ENCODE data around the gene PRKCH. TPM values are rescaled to one million over a fixed set of nuclear protein-coding genes. Genes with fewer than 3 reads are reported as not detected.

Gene PRKCH
- total and polyA plus RNA-seq, 2 experiments from 2014 or later, result 2.4 to 3.5 TPM

GRCh38 chr14:61593330-61593729, 272.0 kb downstream of the PRKCH start:
- Histone ChIP-seq H3F3A (ENCODE audit: insufficient read depth) (peaks cover 44% of the 10 kb centered on the region), H3K79me2 (ENCODE audit: insufficient read depth) (peaks cover 56% of the 10 kb centered on the region), H3K4me2 (ENCODE audit: unreplicated experiment) (no peak overlapping the region), H3K9ac (no peak overlapping the region), H3K4me3 (no peak overlapping the region), H3K36me3 (ENCODE audit: low read depth) (no peaks in the 10 kb centered on the region), H3K27ac (peak overlapping the region; percentile 94), H2AFZ (no peak overlapping the region), H3K9me3 (ENCODE audit: low read depth) (no peaks in the 10 kb centered on the region), H3K4me1 (ENCODE audit: insufficient read depth) (peaks cover 47% of the 10 kb centered on the region), H3K27me3 (replicated peaks; ENCODE audit: insufficient read depth) (no peaks in the 10 kb centered on the region), H4K20me1 (ENCODE audit: insufficient read depth) (no peaks in the 10 kb centered on the region), H3K9me2 (ENCODE audit: insufficient read depth) (no peaks in the 10 kb centered on the region)
- in situ Hi-C loops (cut with MboI), result no loop called here
- DNase-seq, result peak; percentile 36
- WGBS, 2 experiments (ENCODE audit: low coverage in 1 of 2, low lambda C conversion rate in 2 of 2, missing lambda C conversion rate in 2 of 2), result 58 to 62% methylated on average over 3 of the region's 3 CpGs
- TF ChIP-seq EZH2phosphoT487 (IDR thresholded peaks at IDR 0.05; ENCODE audit: insufficient read depth, low read depth), result no peak
- no peak for TF ChIP-seq EZH2 (IDR thresholded peaks at IDR 0.05; ENCODE audit: insufficient read depth, poor library complexity, severe bottlenecking)

GRCh38 chr14:61596990-61597389, 275.6 kb downstream of the PRKCH start:
- peak overlapping the region; percentile 68 for H2AFZ ChIP-seq

DNA sequence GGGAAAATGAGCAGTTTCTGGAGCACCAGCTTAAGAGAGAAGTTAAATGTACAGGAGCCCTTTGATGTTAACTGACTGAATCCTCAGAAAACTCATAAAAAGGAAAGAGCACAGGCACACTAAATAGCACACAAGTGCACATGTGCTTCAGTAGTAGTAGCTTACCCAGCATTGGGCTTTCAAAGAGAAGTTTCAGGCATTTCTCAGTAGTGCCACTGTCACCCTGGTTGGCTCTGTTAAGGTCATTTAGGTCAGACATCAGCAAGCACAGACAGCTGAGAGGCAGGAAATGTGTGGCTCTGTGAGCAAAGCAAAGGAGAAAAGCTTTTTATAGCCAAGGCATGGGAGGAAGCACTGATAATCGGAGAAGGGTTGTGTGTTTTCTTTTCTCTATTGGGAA, 277.6 kb downstream of the PRKCH start:
- TF ChIP-seq EZH2 (IDR thresholded peaks at IDR 0.05; ENCODE audit: insufficient read depth, poor library complexity, severe bottlenecking) (no peak), EZH2phosphoT487 (IDR thresholded peaks at IDR 0.05; ENCODE audit: insufficient read depth, low read depth) (no peak)
- no peak for DNase-seq
- Histone ChIP-seq H3K9ac (peak overlapping the region; percentile 23; the same call in 1 of the 2 replicates), H4K20me1 (ENCODE audit: insufficient read depth) (no peaks in the 10 kb centered on the region), H3K27ac (no peak overlapping the region), H3K79me2 (ENCODE audit: insufficient read depth) (peaks cover 49% of the 10 kb centered on the region), H3K9me2 (ENCODE audit: insufficient read depth) (no peaks in the 10 kb centered on the region), H3K4me1 (ENCODE audit: insufficient read depth) (peaks cover 43% of the 10 kb centered on the region), H2AFZ (peak overlapping the region; percentile 56), H3K9me3 (ENCODE audit: low read depth) (no peaks in the 10 kb centered on the region), H3F3A (ENCODE audit: insufficient read depth) (peaks cover 26% of the 10 kb centered on the region), H3K4me3 (no peak overlapping the region), H3K36me3 (ENCODE audit: low read depth) (no peaks in the 10 kb centered on the region), H3K27me3 (replicated peaks; ENCODE audit: insufficient read depth) (no peaks in the 10 kb centered on the region), H3K4me2 (ENCODE audit: unreplicated experiment) (peak overlapping the region; percentile 23)
- in situ Hi-C loops (cut with MboI), result no loop called here
- 26 to 27% methylated on average over 1 of the region's 1 CpG for WGBS, 2 experiments (ENCODE audit: low coverage in 1 of 2, low lambda C conversion rate in 2 of 2, missing lambda C conversion rate in 2 of 2)

More at GRCh38 chr14:61596990-61597389, 275.6 kb downstream of the PRKCH start:
- WGBS, 2 experiments (ENCODE audit: low coverage in 1 of 2, low lambda C conversion rate in 2 of 2, missing lambda C conversion rate in 2 of 2), result 52% methylated on average over 5 of the region's 5 CpGs
- no peaks in the 10 kb centered on the region for H3K9me2 ChIP-seq (ENCODE audit: insufficient read depth)
- H3K9ac ChIP-seq, result peak overlapping the region; percentile 31; the same call in 1 of the 2 replicates
- peaks cover 58% of the 10 kb centered on the region for H3K79me2 ChIP-seq (ENCODE audit: insufficient read depth)
- H3F3A ChIP-seq (ENCODE audit: insufficient read depth), result peaks cover 44% of the 10 kb centered on the region
- H4K20me1 ChIP-seq (ENCODE audit: insufficient read depth), result no peaks in the 10 kb centered on the region
- peak overlapping the region; percentile 2 for H3K4me2 ChIP-seq (ENCODE audit: unreplicated experiment)
- TF ChIP-seq EZH2phosphoT487 (IDR thresholded peaks at IDR 0.05; ENCODE audit: insufficient read depth, low read depth) (no peak), EZH2 (IDR thresholded peaks at IDR 0.05; ENCODE audit: insufficient read depth, poor library complexity, severe bottlenecking) (no peak)
- in situ Hi-C loops (cut with MboI), result no loop called here
- H3K36me3 ChIP-seq (ENCODE audit: low read depth), result no peaks in the 10 kb centered on the region
- H3K9me3 ChIP-seq (ENCODE audit: low read depth), result no peaks in the 10 kb centered on the region
- DNase-seq, result peak; percentile 42
- no peaks in the 10 kb centered on the region for H3K27me3 ChIP-seq (replicated peaks; ENCODE audit: insufficient read depth)
- H3K4me3 ChIP-seq, result no peak overlapping the region
- peaks cover 56% of the 10 kb centered on the region for H3K4me1 ChIP-seq (ENCODE audit: insufficient read depth)
- peak overlapping the region; percentile 94 for H3K27ac ChIP-seq

GRCh38 chr14:61599942-61600341, 278.6 kb downstream of the PRKCH start:
- H3K27ac ChIP-seq, result no peak overlapping the region
- WGBS, 2 experiments (ENCODE audit: low coverage in 1 of 2, low lambda C conversion rate in 2 of 2, missing lambda C conversion rate in 2 of 2), result 97 to 98% methylated on average over 1 of the region's 1 CpG
- H3K4me1 ChIP-seq (ENCODE audit: insufficient read depth), result peaks cover 36% of the 10 kb centered on the region
- H3K4me3 ChIP-seq, result no peak overlapping the region
- H3K27me3 ChIP-seq (replicated peaks; ENCODE audit: insufficient read depth), result no peaks in the 10 kb centered on the region
- no peak overlapping the region for H3K4me2 ChIP-seq (ENCODE audit: unreplicated experiment)
- H3K36me3 ChIP-seq (ENCODE audit: low read depth), result no peaks in the 10 kb centered on the region
- H4K20me1 ChIP-seq (ENCODE audit: insufficient read depth), result no peaks in the 10 kb centered on the region
- no peak overlapping the region for H2AFZ ChIP-seq
- peaks cover 48% of the 10 kb centered on the region for H3K79me2 ChIP-seq (ENCODE audit: insufficient read depth)
- in situ Hi-C loops (cut with MboI), result no loop called here
- no peak overlapping the region for H3K9ac ChIP-seq
- peaks cover 17% of the 10 kb centered on the region for H3F3A ChIP-seq (ENCODE audit: insufficient read depth)
- no peaks in the 10 kb centered on the region for H3K9me3 ChIP-seq (ENCODE audit: low read depth)
- H3K9me2 ChIP-seq (ENCODE audit: insufficient read depth), result no peaks in the 10 kb centered on the region
- DNase-seq, result no peak
- TF ChIP-seq EZH2 (IDR thresholded peaks at IDR 0.05; ENCODE audit: insufficient read depth, poor library complexity, severe bottlenecking), result no peak
- no peak for TF ChIP-seq EZH2phosphoT487 (IDR thresholded peaks at IDR 0.05; ENCODE audit: insufficient read depth, low read depth)

Other genes with a start within 250 kb of the PRKCH start
- 1.3 and 1.7 TPM in 2 replicates for gene TMEM30B, start 40.2 kb upstream of the PRKCH start, total RNA-seq (2014; rRNA removed; shearing (Covaris generic))
- gene TMEM30B, start 40.2 kb upstream of the PRKCH start, polyA plus RNA-seq (2016; fragmentation: Nextera tagmentation; extraction: Ambion mirVana), result 0.29 and 0.35 TPM in 2 replicates

All from GM23248 (cell line).